A673 (cell line): ENCODE data around the gene SMIM45.

Experiments
- BruUV-seq: library from RNA; stranded (reverse); fragments of 400-500 nt; replicated peaks from 2 replicates; lab custom pipeline; 2021; lab: Mats Ljungman, UMichigan
- CTCF ChIA-PET: fragments of 300-600 bp; sonication (Branson Sonifier 250); formaldehyde crosslinking; loops from one replicate; lab custom pipeline; 2022; ENCODE audit warnings: antibody characterized with exemption; lab: Charles Lee
- POLR2A ChIA-PET: fragments of 300-600 bp; sonication (Branson Sonifier 250); formaldehyde crosslinking; loops from one replicate; lab custom pipeline; 2022; ENCODE audit warnings: antibody characterized with exemption; ENCODE audit not compliant: low non-redundant PET; lab: Charles Lee
- DNase-seq: peaks from one replicate; pipeline ENCODE4 v3.0.0-alpha.2; 2015; ENCODE audit warnings: low spot score
- H3K27ac ChIP-seq: fragments of 200-600 bp; sonication (generic); 2 replicates; pipeline ENCODE4 v1.5.1; 2016; ENCODE audit warnings: mixed run types, low read depth, mild to moderate bottlenecking, mixed read lengths, antibody characterized with exemption, low read length; ENCODE audit not compliant: poor library complexity, severe bottlenecking
- H3K27me3 ChIP-seq: fragments of 200-600 bp; sonication (generic); replicated peaks from 2 replicates; pipeline ENCODE4 v1.6.1; 2017; ENCODE audit warnings: mixed run types, low read depth, mild to moderate bottlenecking, mixed read lengths, antibody characterized with exemption, low read length; ENCODE audit not compliant: insufficient read depth, poor library complexity
- H3K36me3 ChIP-seq: fragments of 200-600 bp; sonication (generic); 2 replicates; pipeline ENCODE4 v1.6.1; 2016; ENCODE audit warnings: mixed run types, mild to moderate bottlenecking, mixed read lengths, antibody characterized with exemption, low read length; ENCODE audit not compliant: insufficient read depth, poor library complexity, severe bottlenecking
- H3K4me1 ChIP-seq: fragments of 200-600 bp; sonication (generic); 2 replicates; pipeline ENCODE4 v1.6.1; 2017; ENCODE audit warnings: mixed run types, mild to moderate bottlenecking, mixed read lengths, antibody characterized with exemption, low read length; ENCODE audit not compliant: insufficient read depth, poor library complexity, severe bottlenecking
- H3K4me3 ChIP-seq: fragments of 200-600 bp; sonication (generic); 2 replicates; pipeline ENCODE4 v1.5.1; 2016; ENCODE audit warnings: low read depth, mixed run types, mild to moderate bottlenecking, mixed read lengths, low read length; ENCODE audit not compliant: poor library complexity, severe bottlenecking
- H3K9me3 ChIP-seq: fragments of 200-600 bp; sonication (generic); 2 replicates; pipeline ENCODE4 v1.6.1; 2016; ENCODE audit warnings: mixed run types, low read depth, mild to moderate bottlenecking, mixed read lengths, antibody characterized with exemption, low read length; ENCODE audit not compliant: poor library complexity, severe bottlenecking
- EZH2 ChIP-seq: fragments of 200-600 bp; sonication (generic); IDR thresholded peaks from 2 replicates; pipeline ENCODE4 v1.6.1; 2017; ENCODE audit warnings: borderline replicate concordance, low read depth, mild to moderate bottlenecking, mixed read lengths, antibody characterized with exemption, low read length; ENCODE audit not compliant: poor library complexity, severe bottlenecking
- intact Hi-C: fragments of 100-400 bp; cut with micrococcal nuclease; formaldehyde crosslinking; loops from one replicate; pipeline ENCODE4 v1.10.0; 2022; ENCODE audit not compliant: unreplicated experiment
- TF ChIP-seq, protein P1 (sequence below): fragments of 300-800, 200-600 bp; sonication (generic); conservative IDR thresholded peaks from 2 replicates; pipeline ENCODE4 v1.5.1; 2017; ENCODE audit warnings: low read depth, mild to moderate bottlenecking, antibody characterized with exemption, low read length, moderate library complexity, mixed read lengths

Gene SMIM45

DNA sequence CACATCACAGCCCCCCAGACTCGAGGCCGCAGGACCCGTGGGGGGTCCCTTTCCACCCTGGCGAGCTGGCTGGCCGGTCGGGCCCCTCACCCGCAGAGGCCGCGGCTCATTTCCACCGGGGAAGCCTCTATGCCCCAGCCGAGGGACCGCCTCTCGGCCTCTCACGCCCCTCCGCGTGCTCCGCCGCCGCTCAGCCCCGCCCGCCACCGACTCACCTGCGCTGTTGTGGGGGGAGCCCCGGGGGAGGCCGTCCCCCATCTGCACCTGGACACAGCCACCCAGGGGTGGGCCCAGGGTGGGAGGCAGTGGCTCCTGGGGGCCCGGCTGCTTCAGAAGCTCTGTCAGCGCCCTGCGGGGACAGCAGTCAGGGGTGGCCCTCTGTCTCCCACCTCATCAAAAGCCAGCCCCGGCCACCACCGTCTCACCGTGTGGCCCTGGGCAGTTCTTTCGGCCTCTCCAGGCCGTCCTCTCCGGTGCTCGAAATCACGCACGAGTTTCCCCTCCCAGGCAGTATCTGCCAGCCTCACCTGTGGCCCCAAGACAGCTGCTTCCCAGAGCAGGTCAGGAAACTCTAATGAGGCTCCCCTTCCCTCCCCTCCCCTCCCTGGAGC is 40.8 kb upstream of the SMIM45 start:
- no peak for DNase-seq
- Histone ChIP-seq H3K27me3 (peaks cover 42% of the 10 kb centered on the region), H3K27ac (no peak overlapping the region), H3K4me1 (peaks cover 26% of the 10 kb centered on the region), H3K4me3 (peak overlapping the region; percentile 12), H3K9me3 (no peaks in the 10 kb centered on the region), H3K36me3 (peaks cover 13% of the 10 kb centered on the region)
- no peak for TF ChIP-seq EZH2
- TF ChIP-seq, protein P1, sequence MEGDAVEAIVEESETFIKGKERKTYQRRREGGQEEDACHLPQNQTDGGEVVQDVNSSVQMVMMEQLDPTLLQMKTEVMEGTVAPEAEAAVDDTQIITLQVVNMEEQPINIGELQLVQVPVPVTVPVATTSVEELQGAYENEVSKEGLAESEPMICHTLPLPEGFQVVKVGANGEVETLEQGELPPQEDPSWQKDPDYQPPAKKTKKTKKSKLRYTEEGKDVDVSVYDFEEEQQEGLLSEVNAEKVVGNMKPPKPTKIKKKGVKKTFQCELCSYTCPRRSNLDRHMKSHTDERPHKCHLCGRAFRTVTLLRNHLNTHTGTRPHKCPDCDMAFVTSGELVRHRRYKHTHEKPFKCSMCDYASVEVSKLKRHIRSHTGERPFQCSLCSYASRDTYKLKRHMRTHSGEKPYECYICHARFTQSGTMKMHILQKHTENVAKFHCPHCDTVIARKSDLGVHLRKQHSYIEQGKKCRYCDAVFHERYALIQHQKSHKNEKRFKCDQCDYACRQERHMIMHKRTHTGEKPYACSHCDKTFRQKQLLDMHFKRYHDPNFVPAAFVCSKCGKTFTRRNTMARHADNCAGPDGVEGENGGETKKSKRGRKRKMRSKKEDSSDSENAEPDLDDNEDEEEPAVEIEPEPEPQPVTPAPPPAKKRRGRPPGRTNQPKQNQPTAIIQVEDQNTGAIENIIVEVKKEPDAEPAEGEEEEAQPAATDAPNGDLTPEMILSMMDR, result no peak
- ChIA-PET CTCF (no interaction called here), POLR2A (no interaction called here)
- intact Hi-C loops, result no loop called here
- BruUV-seq, result no TSS peak

DNA sequence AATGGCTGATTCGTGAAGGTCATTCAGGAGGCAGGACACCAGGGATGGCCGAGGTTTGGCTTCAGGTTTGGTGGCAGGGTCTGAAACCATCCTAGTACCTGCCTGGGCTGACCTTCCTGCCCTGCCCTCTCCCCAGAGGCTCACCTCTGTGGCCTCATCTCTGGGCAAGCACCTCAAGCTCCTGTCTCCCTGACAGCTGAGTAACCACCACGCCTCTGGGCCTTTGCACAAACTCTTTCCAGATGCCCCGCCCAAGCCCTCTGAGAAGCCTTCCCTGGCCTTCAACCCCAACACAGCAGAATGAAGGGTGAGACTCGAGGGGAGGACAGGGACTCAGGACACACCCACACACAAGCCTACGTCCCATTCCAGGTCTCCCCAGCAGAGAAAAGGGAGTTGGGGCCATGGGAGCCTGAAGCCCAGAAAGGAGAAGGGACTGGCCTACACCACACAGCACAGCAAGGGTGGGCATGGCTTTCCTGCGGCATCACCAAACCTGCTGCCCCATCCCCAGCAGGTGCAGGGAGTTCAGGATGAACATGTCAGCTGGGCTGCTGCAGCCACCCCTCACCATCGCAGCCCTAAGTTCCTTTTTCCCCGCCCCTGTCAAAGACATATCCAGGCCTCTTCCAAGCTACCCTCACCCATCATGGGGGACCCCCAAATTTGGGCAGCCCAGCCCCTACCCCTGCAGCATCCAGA is 39.5 kb upstream of the SMIM45 start:
- Histone ChIP-seq H3K36me3 (peaks cover 1% of the 10 kb centered on the region), H3K9me3 (no peaks in the 10 kb centered on the region), H3K4me1 (peaks cover 28% of the 10 kb centered on the region), H3K27ac (no peak overlapping the region), H3K4me3 (no peak overlapping the region), H3K27me3 (peaks cover 42% of the 10 kb centered on the region)
- ChIA-PET POLR2A (no interaction called here), CTCF (no interaction called here)
- intact Hi-C loops, result no loop called here
- DNase-seq, result no peak
- TF ChIP-seq, protein P1, result no peak
- TF ChIP-seq EZH2, result no peak
- BruUV-seq, result no TSS peak

DNA sequence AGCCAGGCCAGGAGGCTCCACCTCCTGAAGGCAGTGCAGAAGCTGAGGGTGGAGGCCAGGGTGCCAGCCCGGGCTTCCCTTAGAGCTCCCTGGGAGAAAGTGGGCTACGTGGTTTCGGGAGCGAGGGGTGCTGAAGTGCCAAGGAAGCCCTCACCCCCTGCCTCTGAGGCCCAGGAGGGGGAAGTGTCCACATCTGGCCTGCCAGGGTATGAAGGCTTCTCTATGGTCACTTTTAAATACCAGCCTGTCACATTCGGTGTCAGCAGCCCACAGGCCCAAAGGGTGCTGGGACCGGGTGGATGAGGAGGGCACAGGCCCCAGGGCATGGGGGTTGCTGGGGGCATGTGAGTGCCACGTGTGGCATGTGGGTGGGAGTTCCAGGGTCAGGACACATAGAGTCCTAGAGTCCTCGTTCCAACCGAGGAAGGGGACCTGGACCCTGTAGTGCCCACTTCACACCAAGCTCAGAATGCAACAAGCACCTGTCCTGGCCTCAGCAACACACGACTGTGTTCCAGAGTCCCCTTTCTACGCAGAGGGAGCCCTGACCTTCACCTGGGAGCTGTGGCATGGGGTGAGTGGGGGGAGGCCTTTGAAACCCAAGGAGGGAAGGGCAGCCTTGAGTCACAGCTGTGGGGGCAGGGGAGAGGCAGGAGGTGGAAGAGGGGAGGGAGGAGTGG is 38.8 kb upstream of the SMIM45 start:
- TF ChIP-seq, protein P1, result no peak
- TF ChIP-seq EZH2, result no peak
- CTCF ChIA-PET, result no interaction called here
- Histone ChIP-seq H3K9me3 (no peaks in the 10 kb centered on the region), H3K27me3 (peaks cover 42% of the 10 kb centered on the region), H3K27ac (no peak overlapping the region), H3K4me1 (peaks cover 31% of the 10 kb centered on the region), H3K4me3 (no peak overlapping the region), H3K36me3 (no peaks in the 10 kb centered on the region)
- POLR2A ChIA-PET, result interaction anchor here (0.6 kb wide), 1 partner anchor 54 kb away, joined by 26 read pairs; no protein-coding TSS in a partner anchor
- intact Hi-C loops, result no loop called here
- BruUV-seq, result no TSS peak
- no peak for DNase-seq
